ENCODE results near the gene RGPD5. TPM values are rescaled to one million over a fixed set of nuclear protein-coding genes. Genes with fewer than 3 reads are reported as not detected.
"Not testable (repeated sequence)": the region's sequence is repeated elsewhere in the genome, so short reads cannot be mapped to it uniquely, and the experiment has no call there.

The RGPD5 gene
- total RNA-seq, 1 donor from 2014 or later, result 94.3 TPM

GRCh38 chr2:109791530-109792279 is 2.4 kb upstream of the RGPD5 start:
- H3K27ac ChIP-seq; H3K9me3 ChIP-seq; DNase-seq; H3K4me3 ChIP-seq; H3K4me1 ChIP-seq; H3K27me3 ChIP-seq; H3K36me3 ChIP-seq; intact Hi-C loops (cut with DNase I); ATAC-seq: not testable (repeated sequence)

- peak; percentile 47 for ATAC-seq
Observed at GRCh38 chr2:109792659-109793058, 1.4 kb upstream of the RGPD5 start.

GRCh38 chr2:109871129-109871751 is 77.1 kb downstream of the RGPD5 start:
- DNase-seq; H3K9me3 ChIP-seq; H3K4me1 ChIP-seq; H3K36me3 ChIP-seq; intact Hi-C loops (cut with DNase I); H3K27me3 ChIP-seq; H3K4me3 ChIP-seq; H3K27ac ChIP-seq: not testable (repeated sequence)
- ATAC-seq, result peak; percentile 97

More at GRCh38 chr2:109792659-109793058, 1.4 kb upstream of the RGPD5 start:
- intact Hi-C loops (cut with DNase I); H3K36me3 ChIP-seq; H3K27me3 ChIP-seq; H3K27ac ChIP-seq; H3K9me3 ChIP-seq; DNase-seq; H3K4me3 ChIP-seq; H3K4me1 ChIP-seq: not testable (repeated sequence)

- DNase-seq; H3K9me3 ChIP-seq; H3K4me1 ChIP-seq; H3K36me3 ChIP-seq; H3K27me3 ChIP-seq; H3K27ac ChIP-seq; intact Hi-C loops (cut with DNase I); H3K4me3 ChIP-seq; ATAC-seq: not testable (repeated sequence)
Observed at GRCh38 chr2:109876625-109877024, 82.5 kb downstream of the RGPD5 start.

- H3K36me3 ChIP-seq; H3K4me3 ChIP-seq; H3K4me1 ChIP-seq; H3K27ac ChIP-seq; H3K9me3 ChIP-seq; intact Hi-C loops (cut with DNase I); DNase-seq; H3K27me3 ChIP-seq; ATAC-seq: not testable (repeated sequence)
Observed at GRCh38 chr2:109882112-109882511, 88.0 kb downstream of the RGPD5 start.

- ATAC-seq; DNase-seq; H3K36me3 ChIP-seq; H3K9me3 ChIP-seq; H3K27me3 ChIP-seq; intact Hi-C loops (cut with DNase I); H3K4me1 ChIP-seq; H3K27ac ChIP-seq; H3K4me3 ChIP-seq: not testable (repeated sequence)
Observed at GRCh38 chr2:109888414-109888813, 94.3 kb downstream of the RGPD5 start.

- ATAC-seq, result peak; percentile 63
- intact Hi-C loops (cut with DNase I); H3K9me3 ChIP-seq; H3K36me3 ChIP-seq; H3K4me1 ChIP-seq; H3K4me3 ChIP-seq; H3K27me3 ChIP-seq; DNase-seq; H3K27ac ChIP-seq: not testable (repeated sequence)
Observed at GRCh38 chr2:109889909-109890308, 95.8 kb downstream of the RGPD5 start.

- intact Hi-C loops (cut with DNase I); H3K9me3 ChIP-seq; H3K27ac ChIP-seq; H3K36me3 ChIP-seq; H3K4me1 ChIP-seq; H3K27me3 ChIP-seq; DNase-seq; ATAC-seq; H3K4me3 ChIP-seq: not testable (repeated sequence)
Observed at GRCh38 chr2:109891024-109891423, 96.9 kb downstream of the RGPD5 start.

GRCh38 chr2:109893736-109894135 is 99.6 kb downstream of the RGPD5 start:
- DNase-seq; H3K4me1 ChIP-seq; intact Hi-C loops (cut with DNase I); H3K4me3 ChIP-seq; H3K27me3 ChIP-seq; H3K27ac ChIP-seq; H3K36me3 ChIP-seq; H3K9me3 ChIP-seq: not testable (repeated sequence)
- ATAC-seq, result peak; percentile 43

GRCh38 chr2:109894141-109894540 is 100.0 kb downstream of the RGPD5 start:
- H3K4me3 ChIP-seq; H3K27ac ChIP-seq; H3K4me1 ChIP-seq; H3K9me3 ChIP-seq; H3K27me3 ChIP-seq; DNase-seq; H3K36me3 ChIP-seq; intact Hi-C loops (cut with DNase I): not testable (repeated sequence)
- peak; percentile 53 for ATAC-seq

GRCh38 chr2:109895090-109895869 is 101.2 kb downstream of the RGPD5 start:
- H3K27me3 ChIP-seq; DNase-seq; intact Hi-C loops (cut with DNase I); H3K36me3 ChIP-seq; ATAC-seq; H3K4me3 ChIP-seq; H3K9me3 ChIP-seq; H3K27ac ChIP-seq; H3K4me1 ChIP-seq: not testable (repeated sequence)

- intact Hi-C loops (cut with DNase I); H3K27ac ChIP-seq; H3K4me3 ChIP-seq; DNase-seq; H3K36me3 ChIP-seq; H3K27me3 ChIP-seq; H3K4me1 ChIP-seq; H3K9me3 ChIP-seq: not testable (repeated sequence)
- ATAC-seq, result peak; percentile 75
Observed at GRCh38 chr2:109896212-109896611, 102.1 kb downstream of the RGPD5 start.

- H3K9me3 ChIP-seq; ATAC-seq; H3K36me3 ChIP-seq; DNase-seq; H3K27me3 ChIP-seq; intact Hi-C loops (cut with DNase I); H3K27ac ChIP-seq; H3K4me1 ChIP-seq; H3K4me3 ChIP-seq: not testable (repeated sequence)
Observed at GRCh38 chr2:109897769-109898461, 103.8 kb downstream of the RGPD5 start.
